ENCODE results near the gene CLC. TPM values are rescaled to one million over a fixed set of nuclear protein-coding genes. Genes with fewer than 3 reads are reported as not detected.

The CLC gene
- total and polyA plus RNA-seq, 4 donors, result 0.30 to 4.6 (median 1.1) TPM

- no peak for TF ChIP-seq CTCF (IDR thresholded peaks at IDR 0.05; ENCODE audit: control extremely low read depth, extremely low read depth)
- WGBS, 2 donors, result 52 to 64% methylated on average over 3 of the region's 3 CpGs
These were observed 51.1 kb downstream of the CLC start for GRCh38 chr19:39686739-39687138.

GRCh38 chr19:39684267-39684666 is 53.6 kb downstream of the CLC start:
- Histone ChIP-seq H3K9ac (ENCODE audit: insufficient read depth in 1 of 2, low read length in 2 of 2) (no peak overlapping the region), H3K36me3 (ENCODE audit: control insufficient read depth in 4 of 4, insufficient read depth in 4 of 4, low read length in 4 of 4) (no peaks in the 10 kb centered on the region), H3K4me1 (ENCODE audit: control insufficient read depth in 5 of 5, insufficient read depth in 5 of 5, low read length in 5 of 5) (peaks cover 0 to 5% (median 0%) of the 10 kb centered on the region in 5 donors), H3K27me3 (ENCODE audit: control insufficient read depth in 3 of 3, insufficient read depth in 3 of 3, low read length in 2 of 3) (no peaks in the 10 kb centered on the region), H3K4me3 (no peak overlapping the region), H3K27ac (ENCODE audit: low read depth in 1 of 2, low read length in 1 of 2) (no peak overlapping the region), H3K9me3 (ENCODE audit: control insufficient read depth in 4 of 4, insufficient read depth in 3 of 4, low read length in 3 of 4) (peaks cover 0 to 5% (median 1%) of the 10 kb centered on the region in 4 donors)
- ATAC-seq (ENCODE audit: insufficient read depth, low FRiP score), result no peak
- 82 to 84% methylated on average over 5 of the region's 5 CpGs for WGBS, 2 donors
- DNase-seq, result no peak
- no peak for TF ChIP-seq CTCF (IDR thresholded peaks at IDR 0.05; ENCODE audit: control extremely low read depth, extremely low read depth)

More at GRCh38 chr19:39686739-39687138, 51.1 kb downstream of the CLC start:
- Histone ChIP-seq H3K27ac (ENCODE audit: low read depth in 1 of 2, low read length in 1 of 2) (no peak overlapping the region), H3K4me3 (no peak overlapping the region), H3K9ac (ENCODE audit: insufficient read depth in 1 of 2, low read length in 2 of 2) (no peak overlapping the region), H3K36me3 (ENCODE audit: control insufficient read depth in 4 of 4, insufficient read depth in 4 of 4, low read length in 4 of 4) (no peaks in the 10 kb centered on the region), H3K4me1 (ENCODE audit: control insufficient read depth in 5 of 5, insufficient read depth in 5 of 5, low read length in 5 of 5) (no peaks in the 10 kb centered on the region), H3K9me3 (ENCODE audit: control insufficient read depth in 4 of 4, insufficient read depth in 3 of 4, low read length in 3 of 4) (peaks cover 0 to 6% (median 1%) of the 10 kb centered on the region in 4 donors), H3K27me3 (ENCODE audit: control insufficient read depth in 3 of 3, insufficient read depth in 3 of 3, low read length in 2 of 3) (no peaks in the 10 kb centered on the region)
- no peak for ATAC-seq (ENCODE audit: insufficient read depth, low FRiP score)
- no peak for DNase-seq

- ATAC-seq (ENCODE audit: insufficient read depth, low FRiP score), result no peak
- Histone ChIP-seq H3K27ac (ENCODE audit: low read depth in 1 of 2, low read length in 1 of 2) (no peak overlapping the region), H3K9ac (ENCODE audit: insufficient read depth in 1 of 2, low read length in 2 of 2) (no peak overlapping the region), H3K4me3 (no peak overlapping the region), H3K27me3 (ENCODE audit: control insufficient read depth in 3 of 3, insufficient read depth in 3 of 3, low read length in 2 of 3) (no peaks in the 10 kb centered on the region), H3K4me1 (ENCODE audit: control insufficient read depth in 5 of 5, insufficient read depth in 5 of 5, low read length in 5 of 5) (peaks cover 0 to 12% (median 0%) of the 10 kb centered on the region in 5 donors), H3K36me3 (ENCODE audit: control insufficient read depth in 4 of 4, insufficient read depth in 4 of 4, low read length in 4 of 4) (no peaks in the 10 kb centered on the region), H3K9me3 (ENCODE audit: control insufficient read depth in 4 of 4, insufficient read depth in 3 of 4, low read length in 3 of 4) (no peaks in the 10 kb centered on the region)
- no peak for DNase-seq
- 93% methylated on average over 5 of the region's 5 CpGs for WGBS, 2 donors
- no peak for TF ChIP-seq CTCF (IDR thresholded peaks at IDR 0.05; ENCODE audit: control extremely low read depth, extremely low read depth)
These were observed 56.4 kb downstream of the CLC start for GRCh38 chr19:39681416-39681815.

Small RNA genes lying within 50 kb of the gene (small RNA-seq; reads per million reads assigned to genes)
- not detected for gene RPS29P27 (ENCODE audit: low replicate concordance)

Other genes starting within 250 kb of the CLC start
- gene DLL3, start 239.1 kb downstream of the CLC start, total RNA-seq, result not detected
- under 1 TPM in 1 of 2 donors, not detected in 1; 0.07 TPM for gene DLL3, start 239.1 kb downstream of the CLC start, polyA plus RNA-seq
- gene SELENOV, start 222.9 kb downstream of the CLC start, total RNA-seq, result not detected
- not detected for gene SELENOV, start 222.9 kb downstream of the CLC start, polyA plus RNA-seq
- gene EID2B, start 205.2 kb downstream of the CLC start, total RNA-seq, result 1 to 10 TPM; 2.8 to 3.1 TPM
- gene EID2B, start 205.2 kb downstream of the CLC start, polyA plus RNA-seq, result 1 to 10 TPM; 2.1 to 5.2 TPM
- 10 to 100 TPM; 11.8 to 13.1 TPM for gene EID2, start 197.9 kb downstream of the CLC start, total RNA-seq
- 10 to 100 TPM; 10.4 to 20.2 TPM for gene EID2, start 197.9 kb downstream of the CLC start, polyA plus RNA-seq
- not detected for gene LGALS13, start 135.5 kb downstream of the CLC start, total RNA-seq
- gene LGALS13, start 135.5 kb downstream of the CLC start, polyA plus RNA-seq, result not detected
- gene LGALS16, start 82.1 kb downstream of the CLC start, total RNA-seq, result not detected
- not detected for gene LGALS16, start 82.1 kb downstream of the CLC start, polyA plus RNA-seq
- not detected for gene LGALS14, start 33.5 kb downstream of the CLC start, total RNA-seq
- gene LGALS14, start 33.5 kb downstream of the CLC start, polyA plus RNA-seq, result not detected
- gene LEUTX, start 40.8 kb upstream of the CLC start, total RNA-seq, result not detected
- not detected for gene LEUTX, start 40.8 kb upstream of the CLC start, polyA plus RNA-seq
- 10 to 100 TPM; 25.5 to 25.6 TPM for gene DYRK1B, start 96.1 kb upstream of the CLC start, total RNA-seq
- gene DYRK1B, start 96.1 kb upstream of the CLC start, polyA plus RNA-seq, result 10 to 100 TPM in 1 of 2 donors, 1 to 10 TPM in 1; 7.9 to 16.1 TPM
- gene FBL, start 108.3 kb upstream of the CLC start, total RNA-seq, result 100 to 1,000 TPM; 152 to 154 TPM
- 100 to 1,000 TPM; 249 to 253 TPM for gene FBL, start 108.3 kb upstream of the CLC start, polyA plus RNA-seq
- 10 to 100 TPM; 49.5 to 65.8 TPM for gene FCGBP, start 196.6 kb upstream of the CLC start, total RNA-seq
- 1 to 10 TPM; 1.3 to 3.4 TPM for gene FCGBP, start 196.6 kb upstream of the CLC start, polyA plus RNA-seq
- 10 to 100 TPM; 45.2 to 90.5 TPM for gene PSMC4, start 233.1 kb upstream of the CLC start, total RNA-seq
- gene PSMC4, start 233.1 kb upstream of the CLC start, polyA plus RNA-seq, result 10 to 100 TPM; 83.9 to 95.4 TPM

Data from lung (tissue), 13 donors.